Measurements from ENCODE around the gene EGFL7.

EGFL7 gene

GRCh38 chr9:136676920-136677686, 14.4 kb downstream of the EGFL7 start:
- H3K4me1 Mint-ChIP-seq = no peaks in the 10 kb centered on the region
- H3K9me3 Mint-ChIP-seq = no peaks in the 10 kb centered on the region
- no peaks in the 10 kb centered on the region for H3K27me3 Mint-ChIP-seq
- no peaks in the 10 kb centered on the region for H3K36me3 Mint-ChIP-seq (ENCODE audit: low read depth)
- no peak overlapping the region for H3K27ac Mint-ChIP-seq
- ATAC-seq (no peak), DNase-seq (no peak)
- H3K4me3 Mint-ChIP-seq = no peak overlapping the region

- no peaks in the 10 kb centered on the region for H3K27me3 Mint-ChIP-seq
- no peaks in the 10 kb centered on the region for H3K4me1 Mint-ChIP-seq
- no peak for DNase-seq
- no peaks in the 10 kb centered on the region for H3K9me3 Mint-ChIP-seq
- no peak overlapping the region for H3K4me3 Mint-ChIP-seq
- H3K27ac Mint-ChIP-seq = no peak overlapping the region
- H3K36me3 Mint-ChIP-seq (ENCODE audit: low read depth) = no peaks in the 10 kb centered on the region
- no peak for ATAC-seq
Measured at GRCh38 chr9:136678034-136678433, 15.3 kb downstream of the EGFL7 start.

- Mint-ChIP-seq H3K4me3 (no peak overlapping the region), H3K9me3 (no peaks in the 10 kb centered on the region), H3K27ac (no peak overlapping the region)
Measured at GRCh38 chr9:136678624-136679023, 15.9 kb downstream of the EGFL7 start.

GRCh38 chr9:136679431-136679941, 16.8 kb downstream of the EGFL7 start:
- no peak overlapping the region for H3K4me3 Mint-ChIP-seq

More at GRCh38 chr9:136678624-136679023, 15.9 kb downstream of the EGFL7 start:
- Mint-ChIP-seq H3K36me3 (ENCODE audit: low read depth) (no peaks in the 10 kb centered on the region), H3K4me1 (no peaks in the 10 kb centered on the region), H3K27me3 (no peaks in the 10 kb centered on the region)
- DNase-seq (no peak), ATAC-seq (no peak)

GRCh38 chr9:136681029-136681428, 18.3 kb downstream of the EGFL7 start:
- no peak for ATAC-seq
- no peaks in the 10 kb centered on the region for H3K27me3 Mint-ChIP-seq
- H3K9me3 Mint-ChIP-seq = no peaks in the 10 kb centered on the region
- no peak for DNase-seq
- no peaks in the 10 kb centered on the region for H3K36me3 Mint-ChIP-seq (ENCODE audit: low read depth)
- no peaks in the 10 kb centered on the region for H3K4me1 Mint-ChIP-seq
- H3K27ac Mint-ChIP-seq = no peak overlapping the region
- H3K4me3 Mint-ChIP-seq = no peak overlapping the region

More at GRCh38 chr9:136679431-136679941, 16.8 kb downstream of the EGFL7 start:
- no peaks in the 10 kb centered on the region for H3K9me3 Mint-ChIP-seq
- no peak overlapping the region for H3K27ac Mint-ChIP-seq
- H3K27me3 Mint-ChIP-seq = no peaks in the 10 kb centered on the region
- H3K4me1 Mint-ChIP-seq = no peaks in the 10 kb centered on the region
- no peak for DNase-seq
- no peaks in the 10 kb centered on the region for H3K36me3 Mint-ChIP-seq (ENCODE audit: low read depth)
- ATAC-seq = no peak

- Mint-ChIP-seq H3K27ac (no peak overlapping the region), H3K4me3 (no peak overlapping the region), H3K4me1 (peaks cover 2% of the 10 kb centered on the region), H3K9me3 (no peaks in the 10 kb centered on the region), H3K27me3 (no peaks in the 10 kb centered on the region), H3K36me3 (ENCODE audit: low read depth) (no peaks in the 10 kb centered on the region)
- DNase-seq (no peak), ATAC-seq (no peak)
Measured at GRCh38 chr9:136681945-136682699, 19.4 kb downstream of the EGFL7 start.

- no peaks in the 10 kb centered on the region for H3K27me3 Mint-ChIP-seq
- ATAC-seq (no peak), DNase-seq (no peak)
- no peaks in the 10 kb centered on the region for H3K9me3 Mint-ChIP-seq
- no peak overlapping the region for H3K4me3 Mint-ChIP-seq
- H3K27ac Mint-ChIP-seq = no peak overlapping the region
- H3K36me3 Mint-ChIP-seq (ENCODE audit: low read depth) = no peaks in the 10 kb centered on the region
- H3K4me1 Mint-ChIP-seq = peaks cover 2% of the 10 kb centered on the region
Measured at GRCh38 chr9:136682710-136683109, 20.0 kb downstream of the EGFL7 start.

- ATAC-seq (no peak), DNase-seq (no peak)
- Mint-ChIP-seq H3K27me3 (no peaks in the 10 kb centered on the region), H3K9me3 (no peaks in the 10 kb centered on the region), H3K27ac (no peak overlapping the region), H3K4me1 (peaks cover 3% of the 10 kb centered on the region), H3K36me3 (ENCODE audit: low read depth) (no peaks in the 10 kb centered on the region), H3K4me3 (no peak overlapping the region)
Measured at GRCh38 chr9:136683173-136683745, 20.5 kb downstream of the EGFL7 start.

- Mint-ChIP-seq H3K4me3 (no peak overlapping the region), H3K9me3 (no peaks in the 10 kb centered on the region), H3K27me3 (no peaks in the 10 kb centered on the region), H3K27ac (no peak overlapping the region), H3K4me1 (peaks cover 4% of the 10 kb centered on the region), H3K36me3 (ENCODE audit: low read depth) (no peaks in the 10 kb centered on the region)
- DNase-seq (no peak), ATAC-seq (no peak)
Measured at GRCh38 chr9:136683755-136684154, 21.0 kb downstream of the EGFL7 start.

- ATAC-seq (no peak), DNase-seq (no peak)
- Mint-ChIP-seq H3K9me3 (no peaks in the 10 kb centered on the region), H3K27me3 (peaks cover 2% of the 10 kb centered on the region), H3K4me1 (peaks cover 4% of the 10 kb centered on the region), H3K36me3 (ENCODE audit: low read depth) (no peaks in the 10 kb centered on the region), H3K4me3 (no peak overlapping the region), H3K27ac (no peak overlapping the region)
Measured at GRCh38 chr9:136684339-136684738, 21.6 kb downstream of the EGFL7 start.

GRCh38 chr9:136684799-136685198, 22.1 kb downstream of the EGFL7 start:
- H3K4me1 Mint-ChIP-seq = peaks cover 4% of the 10 kb centered on the region
- no peaks in the 10 kb centered on the region for H3K9me3 Mint-ChIP-seq
- DNase-seq (no peak), ATAC-seq (no peak)
- no peaks in the 10 kb centered on the region for H3K36me3 Mint-ChIP-seq (ENCODE audit: low read depth)
- no peak overlapping the region for H3K4me3 Mint-ChIP-seq
- no peak overlapping the region for H3K27ac Mint-ChIP-seq
- peaks cover 2% of the 10 kb centered on the region for H3K27me3 Mint-ChIP-seq

GRCh38 chr9:136685216-136685615, 22.5 kb downstream of the EGFL7 start:
- H3K36me3 Mint-ChIP-seq (ENCODE audit: low read depth) = no peaks in the 10 kb centered on the region
- peaks cover 2% of the 10 kb centered on the region for H3K27me3 Mint-ChIP-seq

GRCh38 chr9:136685790-136686533, 23.2 kb downstream of the EGFL7 start:
- H3K4me1 Mint-ChIP-seq = peaks cover 4% of the 10 kb centered on the region
- H3K27me3 Mint-ChIP-seq = peaks cover 2% of the 10 kb centered on the region
- H3K27ac Mint-ChIP-seq = no peak overlapping the region
- ATAC-seq = no peak
- H3K36me3 Mint-ChIP-seq (ENCODE audit: low read depth) = no peaks in the 10 kb centered on the region
- H3K9me3 Mint-ChIP-seq = no peaks in the 10 kb centered on the region
- peak overlapping the region; percentile 70 for H3K4me3 Mint-ChIP-seq
- no peak for DNase-seq

More at GRCh38 chr9:136685216-136685615, 22.5 kb downstream of the EGFL7 start:
- peaks cover 4% of the 10 kb centered on the region for H3K4me1 Mint-ChIP-seq
- no peaks in the 10 kb centered on the region for H3K9me3 Mint-ChIP-seq
- H3K27ac Mint-ChIP-seq = no peak overlapping the region
- H3K4me3 Mint-ChIP-seq = peak overlapping the region; percentile 70
- DNase-seq (no peak), ATAC-seq (no peak)

GRCh38 chr9:136686534-136686793, 23.7 kb downstream of the EGFL7 start:
- DNase-seq (no peak), ATAC-seq (no peak)
- H3K27ac Mint-ChIP-seq = no peak overlapping the region
- H3K27me3 Mint-ChIP-seq = peaks cover 2% of the 10 kb centered on the region
- H3K4me3 Mint-ChIP-seq = peak overlapping the region; percentile 70
- H3K9me3 Mint-ChIP-seq = no peaks in the 10 kb centered on the region
- peaks cover 4% of the 10 kb centered on the region for H3K4me1 Mint-ChIP-seq
- H3K36me3 Mint-ChIP-seq (ENCODE audit: low read depth) = no peaks in the 10 kb centered on the region
